Immature natural killer cell (primary cell): ENCODE data around the gene HIPK3. TPM values are rescaled to one million over a fixed set of nuclear protein-coding genes. Genes with fewer than 3 reads are reported as not detected.
A peak's percentile ranks its signal among the peaks of the same experiment; 100 is the strongest.

Experiments
- DNase-seq, 3 donors: peaks; one replicate each; pipeline ENCODE4 v3.0.0; 2022; ENCODE audit warnings: mixed read lengths in 1 of 3
- H3K27ac Mint-ChIP-seq, 6 donors: one replicate each; pipeline ENCODE4 v1.8.0; 2020; ENCODE audit warnings: mixed read lengths in 6 of 6, mild to moderate bottlenecking in 5 of 6, inconsistent platforms in 4 of 6, moderate library complexity in 3 of 6
- H3K27me3 Mint-ChIP-seq, 3 donors: one replicate each; pipeline ENCODE4 v1.8.0; 2020 to 2021; ENCODE audit warnings: low read depth in 3 of 3, mild to moderate bottlenecking in 3 of 3, mixed read lengths in 3 of 3, moderate library complexity in 3 of 3, inconsistent platforms in 1 of 3
- H3K36me3 Mint-ChIP-seq, 3 donors: one replicate each; pipeline ENCODE4 v1.8.0; 2020; ENCODE audit warnings: mixed read lengths in 3 of 3, inconsistent platforms in 2 of 3, mild to moderate bottlenecking in 2 of 3
- H3K4me1 Mint-ChIP-seq, 2 donors: one replicate each; pipeline ENCODE4 v1.8.0; 2020; ENCODE audit warnings: inconsistent platforms in 2 of 2, mild to moderate bottlenecking in 2 of 2, mixed read lengths in 2 of 2, moderate library complexity in 1 of 2
- H3K4me3 Mint-ChIP-seq, 5 donors: one replicate each; pipeline ENCODE4 v1.8.0; 2020; ENCODE audit warnings: mild to moderate bottlenecking in 5 of 5, mixed read lengths in 5 of 5, inconsistent platforms in 3 of 5, moderate library complexity in 3 of 5
- H3K9me3 Mint-ChIP-seq, 6 donors: one replicate each; pipeline ENCODE4 v1.8.0; 2020; ENCODE audit warnings: mild to moderate bottlenecking in 6 of 6, mixed read lengths in 6 of 6, inconsistent platforms in 4 of 6, moderate library complexity in 3 of 6
- polyA plus RNA-seq, 3 donors: library from polyadenylated mRNA; unstranded; fragments of 300-500 nt; fragmentation: Illumina TruSeq; gene quantifications; one replicate each; pipeline ENCODE4 v1.2.3, GENCODE V29; 2021

HIPK3 gene
- polyA plus RNA-seq, 3 donors from 2014 or later = 24.3 to 34.6 (median 32.2) TPM

DNA sequence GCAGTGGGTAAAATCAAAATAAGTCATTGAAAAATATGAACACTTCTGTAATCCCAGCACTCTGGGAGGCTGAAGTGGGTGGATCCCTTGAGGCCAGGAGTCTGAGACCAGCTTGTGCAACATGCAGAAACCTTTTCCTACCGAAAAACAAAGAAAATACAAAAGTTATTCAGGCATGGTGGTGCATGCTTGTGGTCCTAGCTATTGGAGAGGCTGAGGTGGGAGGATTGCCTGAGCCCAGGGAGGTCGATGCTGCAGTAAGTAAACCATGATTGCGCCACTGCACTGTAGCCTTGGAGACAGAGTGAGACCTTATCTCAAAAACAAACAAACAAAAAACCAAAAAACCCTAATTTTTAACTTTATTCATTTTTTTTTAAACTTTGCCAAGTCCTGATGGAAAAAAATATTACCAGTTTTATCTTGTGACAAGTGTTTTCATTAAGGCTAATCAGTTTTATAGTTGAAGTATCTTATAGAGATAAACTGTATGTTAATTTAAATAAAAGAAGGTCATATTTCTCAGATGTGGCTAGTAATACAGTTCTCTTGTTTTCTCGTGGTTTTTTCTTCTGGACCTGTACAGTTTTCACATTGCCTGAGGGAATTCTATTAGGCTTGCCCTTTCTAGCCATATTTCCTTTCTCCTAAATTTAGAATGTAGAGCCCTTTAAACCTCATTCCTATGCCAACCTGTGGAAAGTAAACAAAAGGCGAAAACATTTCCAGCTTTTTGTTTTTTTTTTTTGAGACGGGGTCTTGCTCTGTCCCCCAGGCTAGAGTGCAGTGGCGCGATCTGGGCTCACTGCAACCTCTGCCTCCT lies 9.4 kb downstream of the HIPK3 start:
- Mint-ChIP-seq H3K27ac (no peak overlapping the region), H3K27me3 (no peaks in the 10 kb centered on the region), H3K9me3 (no peaks in the 10 kb centered on the region), H3K36me3 (no peaks in the 10 kb centered on the region), H3K4me1 (peaks cover 30 to 72% of the 10 kb centered on the region in 2 donors), H3K4me3 (no peak overlapping the region)
- DNase-seq = no peak

DNA sequence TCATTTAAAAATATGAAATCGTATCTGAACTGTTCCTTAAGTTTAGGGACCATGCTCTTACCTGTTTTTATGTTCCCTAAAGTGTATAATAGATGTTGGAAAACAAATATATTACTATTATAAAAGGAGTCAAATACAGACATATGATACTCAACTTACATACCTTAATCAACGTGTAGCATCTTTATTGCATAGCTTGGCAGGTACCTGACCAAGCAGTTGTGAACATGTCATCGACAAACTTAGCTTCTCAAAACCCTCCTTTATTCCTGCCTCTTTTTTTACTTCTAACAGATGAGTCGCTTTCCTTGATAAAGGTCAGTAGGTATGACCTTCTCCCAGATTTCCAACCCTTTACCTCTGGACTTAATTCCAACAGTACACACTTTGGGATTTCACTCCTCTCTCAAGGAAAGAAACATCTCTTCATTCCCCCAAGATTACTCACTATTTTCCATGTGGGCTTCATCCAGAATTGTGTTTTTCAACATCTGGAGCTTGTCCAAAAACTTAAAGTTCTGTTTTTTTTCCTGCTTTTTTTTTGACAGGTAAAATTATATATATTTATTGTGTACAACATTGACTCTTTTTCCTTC lies 11.9 kb downstream of the HIPK3 start:
- DNase-seq = no peak
- Mint-ChIP-seq H3K9me3 (no peaks in the 10 kb centered on the region), H3K27ac (no peak overlapping the region), H3K4me1 (peaks cover 30 to 72% of the 10 kb centered on the region in 2 donors), H3K4me3 (no peak overlapping the region), H3K27me3 (no peaks in the 10 kb centered on the region), H3K36me3 (no peaks in the 10 kb centered on the region)

DNA sequence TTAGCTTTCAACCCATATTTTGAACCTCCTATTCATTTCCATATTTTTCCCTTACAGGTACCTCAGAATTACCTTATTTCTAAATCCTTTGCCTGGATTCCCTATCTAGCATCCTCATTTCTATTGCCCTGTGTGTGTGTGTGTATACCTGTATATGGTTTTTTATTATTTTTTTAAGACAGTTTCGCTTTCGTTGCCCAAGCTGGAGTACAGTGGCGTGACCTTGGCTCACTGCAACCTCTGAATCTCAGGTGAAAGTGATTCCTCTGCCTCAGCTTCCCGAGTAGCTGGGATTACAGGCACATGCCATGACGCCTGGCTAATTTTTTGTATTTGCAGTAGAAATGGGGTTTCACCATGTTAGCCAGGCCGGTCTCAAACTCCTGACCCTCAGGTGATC lies 12.6 kb downstream of the HIPK3 start:
- Mint-ChIP-seq H3K36me3 (no peaks in the 10 kb centered on the region), H3K9me3 (no peaks in the 10 kb centered on the region), H3K4me1 (peaks cover 33 to 72% of the 10 kb centered on the region in 2 donors), H3K4me3 (no peak overlapping the region), H3K27ac (no peak overlapping the region), H3K27me3 (no peaks in the 10 kb centered on the region)
- DNase-seq = no peak

DNA sequence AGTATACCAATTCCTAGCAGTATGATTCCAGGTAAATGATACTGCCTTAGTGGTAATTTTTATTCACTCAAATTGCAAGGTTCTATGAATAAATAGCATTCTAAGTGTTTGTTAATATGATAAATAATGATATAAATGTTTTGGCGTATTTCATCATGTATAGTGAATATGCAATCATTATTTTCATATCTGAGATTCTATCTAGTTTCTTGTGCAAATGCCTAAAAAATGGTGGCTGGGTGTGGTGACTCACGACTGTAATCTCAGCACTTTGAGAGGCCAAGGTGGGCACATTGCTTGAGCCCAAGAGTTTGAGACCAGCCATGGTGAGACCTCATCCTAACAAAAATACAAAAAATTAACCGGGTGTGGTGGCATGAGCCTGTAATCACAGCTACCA lies 13.9 kb downstream of the HIPK3 start:
- Mint-ChIP-seq H3K27me3 (no peaks in the 10 kb centered on the region), H3K4me1 (peaks cover 35 to 75% of the 10 kb centered on the region in 2 donors), H3K4me3 (no peak overlapping the region), H3K36me3 (no peaks in the 10 kb centered on the region), H3K27ac (no peak overlapping the region), H3K9me3 (no peaks in the 10 kb centered on the region)
- DNase-seq = no peak

DNA sequence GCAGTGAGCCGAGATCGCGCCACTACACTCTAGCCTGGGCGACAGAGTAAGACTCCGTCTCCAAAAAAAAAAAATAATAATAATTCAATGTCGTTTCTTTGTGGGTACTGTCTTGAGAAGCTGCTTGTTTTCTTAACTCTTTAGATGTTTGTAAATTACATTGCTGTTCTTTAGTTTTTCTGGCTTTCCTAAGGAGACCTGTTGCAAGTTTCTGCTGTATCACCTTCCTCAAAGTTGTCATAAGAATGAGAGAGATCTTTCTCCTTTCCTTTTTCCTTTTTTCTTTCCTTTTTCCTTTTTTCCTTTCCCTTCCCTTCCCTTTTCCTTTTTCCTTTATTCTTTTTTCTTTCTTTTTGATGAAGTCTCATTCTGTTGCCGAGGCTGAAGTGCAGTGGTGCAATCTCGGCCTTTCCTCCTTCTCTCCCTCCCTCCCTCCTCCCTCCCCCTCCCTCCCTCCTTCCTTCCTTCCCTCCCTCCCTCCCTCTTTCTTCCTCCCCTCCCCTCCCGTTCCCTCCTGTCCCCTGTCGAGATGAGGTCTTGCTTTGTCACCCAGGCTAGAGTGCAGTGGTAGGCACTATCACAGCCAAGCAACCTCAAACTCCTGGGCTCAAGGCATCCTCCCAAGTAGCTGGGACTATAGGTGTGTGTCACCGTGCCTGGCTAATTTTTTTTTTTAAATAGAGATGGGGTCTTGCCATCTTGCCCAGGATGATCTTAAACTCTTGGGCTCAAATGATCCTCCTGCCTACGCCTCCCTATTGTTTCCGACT lies 15.3 kb downstream of the HIPK3 start:
- no peak overlapping the region for H3K4me3 Mint-ChIP-seq
- H3K27ac Mint-ChIP-seq = no peak overlapping the region
- H3K27me3 Mint-ChIP-seq = no peaks in the 10 kb centered on the region
- peaks cover 38 to 77% of the 10 kb centered on the region in 2 donors for H3K4me1 Mint-ChIP-seq
- no peak for DNase-seq
- H3K9me3 Mint-ChIP-seq = no peaks in the 10 kb centered on the region
- no peaks in the 10 kb centered on the region for H3K36me3 Mint-ChIP-seq

DNA sequence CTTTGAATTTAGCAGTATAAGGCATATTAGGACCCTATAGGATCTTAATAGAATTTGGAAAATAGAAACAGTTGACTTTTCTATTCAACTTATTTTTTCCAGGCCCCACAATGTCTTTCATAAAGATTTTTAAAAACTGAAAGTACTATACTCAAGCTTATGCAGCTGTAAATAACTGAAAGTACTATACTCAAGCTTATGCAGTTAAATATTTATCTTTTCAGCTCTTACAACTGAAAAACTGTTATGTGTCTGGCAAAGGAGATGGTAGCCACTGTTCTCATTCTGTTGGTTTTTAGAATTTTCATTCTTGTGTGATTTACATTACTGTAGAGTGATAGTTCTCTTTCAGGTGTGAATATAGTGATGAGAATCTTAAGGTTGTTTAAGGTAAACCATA lies 16.5 kb downstream of the HIPK3 start:
- Mint-ChIP-seq H3K4me1 (peaks cover 46 to 80% of the 10 kb centered on the region in 2 donors), H3K27ac (peak overlapping the region in 3 of 6 donors; percentile 1 to 55 (median 14)), H3K4me3 (no peak overlapping the region), H3K9me3 (no peaks in the 10 kb centered on the region), H3K27me3 (no peaks in the 10 kb centered on the region), H3K36me3 (no peaks in the 10 kb centered on the region)
- no peak for DNase-seq

DNA sequence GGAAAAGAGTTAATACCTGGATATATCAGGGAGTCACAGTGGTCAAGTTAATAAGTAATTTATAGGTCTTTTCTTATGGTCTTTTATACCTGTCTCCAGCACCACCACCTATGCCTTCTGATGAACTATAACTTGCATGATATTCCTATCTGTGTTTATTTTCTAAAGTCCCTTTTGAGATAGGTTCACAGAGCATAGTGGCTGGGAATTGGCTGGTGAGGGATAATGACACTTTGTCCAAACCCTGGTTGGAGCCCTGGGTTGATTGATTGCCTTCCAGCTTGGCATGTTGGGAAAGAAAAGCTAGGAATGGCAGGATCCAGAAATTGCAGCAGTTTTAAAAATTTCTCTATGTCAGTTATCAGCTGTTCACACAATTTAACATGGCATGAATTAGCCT lies 23.2 kb downstream of the HIPK3 start:
- no peak for DNase-seq
- Mint-ChIP-seq H3K36me3 (no peaks in the 10 kb centered on the region), H3K4me3 (no peak overlapping the region), H3K9me3 (no peaks in the 10 kb centered on the region), H3K4me1 (peaks cover 41 to 82% of the 10 kb centered on the region in 2 donors), H3K27ac (peak overlapping the region in 1 of 6 donors; percentile 41), H3K27me3 (no peaks in the 10 kb centered on the region)

DNA sequence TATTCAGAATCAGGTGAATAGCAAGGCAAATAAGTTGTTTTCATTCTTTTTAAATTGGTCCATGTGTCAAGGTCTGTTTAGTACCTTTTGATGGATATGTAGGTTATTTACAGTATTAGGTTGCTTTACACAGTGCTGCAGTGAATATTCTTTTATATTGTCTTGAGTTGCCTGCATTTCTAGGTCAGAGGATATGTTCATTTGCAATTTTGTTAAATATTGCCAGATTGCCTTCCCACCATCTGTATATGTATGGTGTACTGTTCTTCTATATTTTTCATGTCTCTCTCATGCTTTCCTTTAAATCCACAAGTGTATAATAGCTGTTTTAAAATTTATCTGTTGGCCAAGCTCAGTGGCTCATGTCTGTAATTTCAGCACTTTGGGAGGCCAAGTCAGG lies 24.6 kb downstream of the HIPK3 start:
- H3K36me3 Mint-ChIP-seq = no peaks in the 10 kb centered on the region
- H3K4me1 Mint-ChIP-seq = peaks cover 40 to 81% of the 10 kb centered on the region in 2 donors
- H3K4me3 Mint-ChIP-seq = no peak overlapping the region
- no peak for DNase-seq
- peak overlapping the region in 1 of 6 donors; percentile 14 for H3K27ac Mint-ChIP-seq
- no peaks in the 10 kb centered on the region for H3K9me3 Mint-ChIP-seq
- no peaks in the 10 kb centered on the region for H3K27me3 Mint-ChIP-seq

DNA sequence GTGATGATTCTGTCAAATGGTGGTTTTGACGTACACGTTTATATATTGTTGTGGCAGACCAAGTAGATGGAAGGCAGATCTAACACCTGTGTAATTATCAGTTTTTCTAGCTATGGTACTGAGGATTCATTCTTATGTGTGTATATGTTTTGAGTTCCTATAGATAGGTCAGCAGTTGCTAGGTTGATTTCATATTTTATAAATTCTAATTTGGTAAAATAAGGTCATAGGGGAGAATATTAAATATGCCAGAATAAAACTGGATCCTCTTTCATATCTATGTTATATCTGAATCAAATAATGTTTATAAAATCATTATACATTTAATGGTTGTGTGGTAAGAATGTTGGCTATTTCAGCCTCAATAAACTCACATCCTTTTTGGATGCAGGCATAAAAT lies 27.6 kb downstream of the HIPK3 start:
- no peak for DNase-seq
- Mint-ChIP-seq H3K9me3 (no peaks in the 10 kb centered on the region), H3K27me3 (no peaks in the 10 kb centered on the region), H3K4me1 (peaks cover 33 to 74% of the 10 kb centered on the region in 2 donors), H3K36me3 (peaks cover 0 to 8% (median 7%) of the 10 kb centered on the region in 3 donors), H3K4me3 (no peak overlapping the region), H3K27ac (peak overlapping the region in 1 of 6 donors; percentile 57)

DNA sequence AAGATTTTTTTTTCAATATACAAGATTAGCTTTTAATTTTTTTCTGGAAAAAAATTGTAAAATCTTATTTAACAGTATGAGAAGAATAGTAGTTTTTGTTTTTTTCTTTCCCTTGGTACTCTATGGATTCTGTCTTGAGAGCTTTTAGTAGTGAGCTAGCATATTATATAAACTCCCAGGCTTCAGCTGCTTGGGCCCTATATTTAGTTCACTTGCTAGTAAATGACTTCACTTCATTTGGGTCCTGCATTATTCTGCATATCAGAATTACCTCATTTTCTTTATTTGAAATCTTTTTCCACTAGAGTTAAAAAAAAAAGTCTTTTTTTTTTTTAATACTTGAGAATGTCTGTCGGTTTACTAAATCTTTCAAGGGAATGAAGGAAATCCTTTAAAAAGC lies 33.1 kb downstream of the HIPK3 start:
- no peaks in the 10 kb centered on the region for H3K9me3 Mint-ChIP-seq
- no peak overlapping the region for H3K27ac Mint-ChIP-seq
- H3K4me1 Mint-ChIP-seq = peaks cover 31 to 63% of the 10 kb centered on the region in 2 donors
- DNase-seq = no peak
- H3K36me3 Mint-ChIP-seq = peaks cover 0 to 14% (median 8%) of the 10 kb centered on the region in 3 donors
- no peak overlapping the region for H3K4me3 Mint-ChIP-seq
- peaks cover 0 to 2% (median 0%) of the 10 kb centered on the region in 3 donors for H3K27me3 Mint-ChIP-seq

DNA sequence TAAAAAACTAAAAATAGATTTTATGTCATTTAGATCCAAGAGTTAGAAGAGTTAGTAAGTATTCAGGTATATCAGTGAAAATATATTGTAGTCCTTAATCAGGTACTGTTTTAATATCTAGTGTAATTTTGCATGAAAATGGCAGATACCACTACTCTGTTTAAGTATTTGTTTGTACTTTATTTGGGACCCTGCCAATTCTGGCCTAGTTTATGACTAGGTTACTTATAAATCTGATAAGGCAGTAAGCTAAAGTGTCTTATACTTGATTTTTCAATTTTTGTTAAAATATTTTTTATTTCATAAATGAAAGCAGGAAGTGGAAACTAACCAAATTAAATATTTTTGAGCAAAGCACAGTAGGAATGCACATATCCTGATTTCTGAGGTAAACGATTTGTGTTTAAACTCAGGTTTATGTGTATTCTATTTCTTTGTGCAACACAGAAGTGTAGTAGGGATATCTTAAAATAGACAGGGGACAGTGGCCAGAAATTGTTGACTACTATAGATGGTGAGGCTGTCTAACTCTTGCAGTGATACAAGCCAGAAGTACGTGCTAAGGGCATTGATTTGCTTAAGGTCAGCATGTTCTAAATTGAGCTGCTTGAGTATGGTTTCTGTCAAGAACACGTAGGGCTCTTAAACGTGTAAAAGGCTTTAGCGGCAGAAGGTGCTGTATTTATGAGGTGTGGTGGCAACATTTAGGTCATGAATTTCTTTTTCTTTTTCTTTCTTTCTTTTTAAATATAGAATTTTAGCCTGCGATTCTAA lies 34.0 kb downstream of the HIPK3 start:
- H3K4me1 Mint-ChIP-seq = peaks cover 39 to 66% of the 10 kb centered on the region in 2 donors
- DNase-seq = no peak
- H3K9me3 Mint-ChIP-seq = no peaks in the 10 kb centered on the region
- peaks cover 0 to 17% (median 8%) of the 10 kb centered on the region in 3 donors for H3K36me3 Mint-ChIP-seq
- H3K27ac Mint-ChIP-seq = peak overlapping the region in 3 of 6 donors; percentile 55 to 67 (median 59)
- H3K27me3 Mint-ChIP-seq = peaks cover 0 to 2% (median 0%) of the 10 kb centered on the region in 3 donors
- peak overlapping the region in 1 of 5 donors; percentile 2 for H3K4me3 Mint-ChIP-seq

DNA sequence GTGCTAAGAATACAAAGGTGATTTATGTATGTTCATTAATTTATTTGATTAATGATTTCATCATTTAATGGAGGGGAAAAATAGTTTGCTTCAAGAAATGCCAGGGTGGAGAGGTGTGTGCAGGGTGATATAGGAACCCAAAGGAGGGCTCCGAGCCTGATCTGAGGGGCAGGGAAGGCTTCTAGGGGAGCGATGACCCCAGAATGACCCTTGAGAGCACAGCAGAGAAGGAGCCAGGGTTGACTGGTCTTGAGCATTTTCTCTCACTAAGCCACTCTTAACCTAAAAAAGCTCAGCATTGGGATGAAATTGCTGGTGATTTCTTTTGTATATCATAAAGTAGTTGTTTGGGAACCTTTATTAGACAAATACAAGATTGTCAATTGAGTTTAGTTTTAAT lies 35.1 kb downstream of the HIPK3 start:
- Mint-ChIP-seq H3K4me1 (peaks cover 44 to 68% of the 10 kb centered on the region in 2 donors), H3K27ac (no peak overlapping the region), H3K9me3 (no peaks in the 10 kb centered on the region), H3K4me3 (no peak overlapping the region), H3K36me3 (peaks cover 0 to 14% (median 7%) of the 10 kb centered on the region in 3 donors), H3K27me3 (peaks cover 0 to 2% (median 0%) of the 10 kb centered on the region in 3 donors)
- DNase-seq = no peak

DNA sequence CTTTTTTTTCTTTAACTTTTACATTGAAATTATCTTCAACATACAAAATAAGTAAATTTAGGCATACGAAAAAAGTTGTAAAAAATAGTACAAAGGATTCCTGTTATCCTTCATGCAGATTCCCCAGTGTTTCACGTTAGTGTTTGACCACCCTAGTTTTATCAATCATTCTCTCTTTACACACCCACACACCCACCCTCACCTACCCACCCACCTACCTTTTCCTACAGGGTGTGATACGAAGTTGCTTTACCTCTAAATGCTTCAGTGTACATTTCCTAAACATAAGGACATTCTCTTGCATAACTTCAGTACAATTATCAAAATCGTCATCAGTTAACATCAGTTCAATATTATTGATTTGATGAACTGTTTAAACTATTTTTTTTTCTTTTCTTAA lies 37.0 kb downstream of the HIPK3 start:
- Mint-ChIP-seq H3K36me3 (peaks cover 0 to 12% (median 7%) of the 10 kb centered on the region in 3 donors), H3K27me3 (peaks cover 0 to 2% (median 0%) of the 10 kb centered on the region in 3 donors), H3K27ac (no peak overlapping the region), H3K4me3 (no peak overlapping the region), H3K4me1 (peaks cover 44 to 65% of the 10 kb centered on the region in 2 donors), H3K9me3 (no peaks in the 10 kb centered on the region)
- DNase-seq = no peak
